GM12878 (cell line): Measurements from ENCODE around the gene IRF8. TPM values are rescaled to one million over a fixed set of nuclear protein-coding genes. Genes with fewer than 3 reads are reported as not detected.

ENCODE experiments used
- ATAC-seq: fragments of 200-7000 bp; cut with Tn5 transposase; 3 replicates; pipeline ENCODE4 v1.9.1; 2020; ENCODE audit warnings: mild to moderate bottlenecking, moderate library complexity
- BruUV-seq: library from RNA; stranded (reverse); fragments of 400-500 nt; replicated peaks from 2 replicates; lab custom pipeline; 2021; lab: Mats Ljungman, UMichigan
- CTCF ChIA-PET: fragments of 300-600 bp; sonication (Branson Sonifier 250); formaldehyde crosslinking; extraction: SDS; loops from one replicate; lab custom pipeline; 2021; ENCODE audit warnings: inconsistent platforms; lab: Yijun Ruan, JAX
- POLR2A ChIA-PET: fragments of 350-600 bp; formaldehyde crosslinking; extraction: SDS; loops from one replicate; lab custom pipeline; 2021; ENCODE audit warnings: inconsistent platforms; lab: Charles Lee
- RAD21 ChIA-PET: fragments of 300-600 bp; sonication (Branson Sonifier 250); formaldehyde crosslinking; loops from one replicate; lab custom pipeline; 2023; ENCODE audit warnings: antibody characterized with exemption; ENCODE audit not compliant: unreplicated experiment; lab: Charles Lee
- SMC1A ChIA-PET: fragments of 300-600 bp; sonication (Branson Sonifier 250); formaldehyde crosslinking; loops from one replicate; lab custom pipeline; 2023; ENCODE audit not compliant: unreplicated experiment, uncharacterized antibody; lab: Charles Lee
- DNase-seq: peaks from one replicate; pipeline ENCODE4 v3.0.0-alpha.2; 2011; ENCODE audit warnings: low read depth, low spot score
- FAIRE-seq: peaks from 3 replicates; lab custom pipeline; 2011; peaks lifted over from hg19 to GRCh38; lab: Jason Lieb, UNC
- H2AFZ ChIP-seq: 2 replicates; pipeline ENCODE4 v1.6.0; 2011; ENCODE audit warnings: low read depth, low read length, control low read depth; ENCODE audit not compliant: control insufficient read depth
- H3K27ac ChIP-seq: 2 replicates; pipeline ENCODE4 v1.5.1; 2011; ENCODE audit warnings: control low read depth; ENCODE audit not compliant: control insufficient read depth, insufficient read depth
- H3K27me3 ChIP-seq, 2 experiments: replicated peaks in 1 of 2; 2 replicates each; pipeline versions ENCODE4 v1.6.0 to v1.6.1; 2011; ENCODE audit warnings: low read length in 1 of 2; ENCODE audit not compliant: control insufficient read depth in 2 of 2, insufficient read depth in 2 of 2
- H3K36me3 ChIP-seq, 2 experiments: 2 replicates each; pipeline ENCODE4 v1.5.1; 2011; ENCODE audit warnings: low read length in 1 of 2; ENCODE audit not compliant: control insufficient read depth in 2 of 2, insufficient read depth in 2 of 2
- H3K4me1 ChIP-seq: 2 replicates; pipeline ENCODE4 v1.6.1; 2011; ENCODE audit warnings: mild to moderate bottlenecking, low read length, moderate library complexity, mixed read lengths; ENCODE audit not compliant: control insufficient read depth, insufficient read depth
- H3K4me2 ChIP-seq: 2 replicates; pipeline ENCODE4 v1.6.0; 2011; ENCODE audit warnings: control low read depth; ENCODE audit not compliant: control insufficient read depth, insufficient read depth
- H3K4me3 ChIP-seq: fragments of 200-600 bp; sonication (generic); 2 replicates; pipeline ENCODE4 v1.5.1; 2016
- H3K79me2 ChIP-seq: 2 replicates; pipeline ENCODE4 v1.6.0; 2011; ENCODE audit warnings: low read length; ENCODE audit not compliant: control insufficient read depth, insufficient read depth
- H3K9ac ChIP-seq: 2 replicates; pipeline ENCODE4 v1.8.0; 2011; ENCODE audit warnings: low read length, control low read depth, mixed read lengths; ENCODE audit not compliant: control insufficient read depth, insufficient read depth
- H3K9me3 ChIP-seq: replicated peaks from 3 replicates; pipeline ENCODE4 v1.5.1; 2011; ENCODE audit warnings: mild to moderate bottlenecking, low read length; ENCODE audit not compliant: control insufficient read depth, insufficient read depth
- H4K20me1 ChIP-seq: 2 replicates; pipeline ENCODE4 v1.6.0; 2011; ENCODE audit not compliant: control insufficient read depth, insufficient read depth
- BCL3 ChIP-seq: IDR thresholded peaks from 2 replicates; pipeline ENCODE4 v1.6.1; 2011; ENCODE audit warnings: borderline replicate concordance, low read depth, mild to moderate bottlenecking, moderate library complexity, low read length; ENCODE audit not compliant: insufficient read depth, poor library complexity, severe bottlenecking
- BHLHE40 ChIP-seq, 2 experiments: fragments of 450-650 bp in 1 of 2; IDR thresholded peaks; 2 replicates each; pipeline ENCODE4 v1.6.1; 2011 to 2017; ENCODE audit warnings: low read depth in 2 of 2, borderline replicate concordance in 1 of 2, improper control_type of control experiment in 1 of 2, low read length in 1 of 2, mild to moderate bottlenecking in 1 of 2
- CREB1 ChIP-seq: IDR thresholded peaks from 2 replicates; pipeline ENCODE4 v1.6.1; 2012; ENCODE audit warnings: low read depth, mild to moderate bottlenecking, inconsistent platforms
- DPF2 ChIP-seq: fragments of 450-650 bp; IDR thresholded peaks from 2 replicates; pipeline ENCODE4 v1.6.1; 2017; ENCODE audit warnings: mild to moderate bottlenecking
- EED ChIP-seq: sonication (generic); IDR thresholded peaks from 2 replicates; pipeline ENCODE4 v1.6.1; 2016; ENCODE audit warnings: antibody characterized with exemption, low read depth
- MYB ChIP-seq: fragments of 150-350 bp; IDR thresholded peaks from 2 replicates; pipeline ENCODE4 v1.6.1; 2014; ENCODE audit warnings: mild to moderate bottlenecking, low read depth, low read length, borderline replicate concordance
- NBN ChIP-seq: fragments of 450-650 bp; IDR thresholded peaks from 2 replicates; pipeline ENCODE4 v1.6.1; 2016
- NFXL1 ChIP-seq: fragments of 450-650 bp; IDR thresholded peaks from 2 replicates; pipeline ENCODE4 v1.6.1; 2017; ENCODE audit warnings: antibody characterized with exemption, mild to moderate bottlenecking, borderline replicate concordance
- NRF1 ChIP-seq: conservative IDR thresholded peaks from 2 replicates; pipeline ENCODE4 v1.6.1; 2011; ENCODE audit warnings: mild to moderate bottlenecking, low read depth, low read length, improper control_type of control experiment
- POLR2AphosphoS5 ChIP-seq: IDR thresholded peaks from 2 replicates; pipeline ENCODE4 v1.6.1; 2011; ENCODE audit warnings: mild to moderate bottlenecking, low read length, inconsistent platforms
- POU2F2 ChIP-seq: IDR thresholded peaks from 3 replicates; pipeline ENCODE4 v1.6.1; 2011; ENCODE audit warnings: low read depth, mild to moderate bottlenecking, low read length, borderline replicate concordance
- REST ChIP-seq: IDR thresholded peaks from 2 replicates; pipeline ENCODE4 v1.6.1; 2012; ENCODE audit warnings: mild to moderate bottlenecking, low read depth, low read length
- RFX5 ChIP-seq: IDR thresholded peaks from 2 replicates; pipeline ENCODE4 v1.6.1; 2011; ENCODE audit warnings: low read depth, low read length, improper control_type of control experiment
- SMC3 ChIP-seq: IDR thresholded peaks from 2 replicates; pipeline ENCODE4 v1.6.1; 2011; ENCODE audit warnings: low read length, improper control_type of control experiment, borderline replicate concordance
- TARDBP ChIP-seq: IDR thresholded peaks from 2 replicates; pipeline ENCODE4 v1.6.1; 2016; ENCODE audit warnings: borderline replicate concordance
- TCF3 ChIP-seq: IDR thresholded peaks from 2 replicates; pipeline ENCODE4 v1.6.1; 2012; ENCODE audit warnings: low read depth, mild to moderate bottlenecking, low read length, borderline replicate concordance; ENCODE audit not compliant: insufficient read depth
- ZBED1 ChIP-seq: IDR thresholded peaks from 2 replicates; pipeline ENCODE4 v1.6.1; 2016; ENCODE audit warnings: borderline replicate concordance
- WGBS: methylation state at CpG from one replicate; pipeline ENCODE4 v1.1.6; 2016; ENCODE audit warnings: low lambda C conversion rate; ENCODE audit not compliant: insufficient replicate concordance, insufficient coverage; ENCODE audit errors: missing lambda C conversion rate; 5-methylcytosine and 5-hydroxymethylcytosine counted together
- in situ Hi-C: fragments of 300-500 bp; cut with MboI; formaldehyde crosslinking; loops from 9 replicates; pipeline ENCODE4 v1.14.3; 2018; ENCODE audit warnings: mixed read lengths
- intact Hi-C: fragments of 100-400 bp; cut with micrococcal nuclease; formaldehyde crosslinking; loops from one replicate; pipeline ENCODE4 v1.14.2; 2022; ENCODE audit not compliant: unreplicated experiment
- polyA plus RNA-seq, 11 experiments: library from polyadenylated mRNA; depleted of rRNA in 4 of 11; unstranded in 6 of 11; stranded (reverse) in 5 of 11; fragments of >200 nt; fragmentation: Nextera tagmentation in 4 of 11; fragmentation: Illumina TruSeq in 1 of 11; extraction: Ambion mirVana in 4 of 11; extraction: Trizol in 1 of 11; gene quantifications; 1 replicate in 1 of 11; 2 replicates in 10 of 11; pipeline versions ENCODE4 v1.2.1 to v1.2.3, GENCODE V29; 2011 to 2016; ENCODE audit warnings: inconsistent platforms in 2 of 11, missing spikeins in 2 of 11, low read depth in 1 of 11
- total RNA-seq, 4 experiments: library from RNA; depleted of rRNA in 3 of 4; stranded (reverse); fragments of >200 nt in 3 of 4; fragmentation: Illumina TruSeq in 1 of 4; extraction: Trizol in 1 of 4; gene quantifications; 2 replicates each; pipeline versions ENCODE4 v1.2.1 to v1.2.3, GENCODE V29; 2013 to 2021
- TF ChIP-seq, protein P1 (sequence below): IDR thresholded peaks from 2 replicates; pipeline ENCODE4 v1.6.1; 2012; ENCODE audit warnings: low read depth, low read length, improper control_type of control experiment

The IRF8 gene
- total and polyA plus RNA-seq, 10 of the 15 experiments (the other 5 are each of a cell fraction or from before 2014, with no cell fraction given) = 17.1 to 237 (median 172) TPM

DNA sequence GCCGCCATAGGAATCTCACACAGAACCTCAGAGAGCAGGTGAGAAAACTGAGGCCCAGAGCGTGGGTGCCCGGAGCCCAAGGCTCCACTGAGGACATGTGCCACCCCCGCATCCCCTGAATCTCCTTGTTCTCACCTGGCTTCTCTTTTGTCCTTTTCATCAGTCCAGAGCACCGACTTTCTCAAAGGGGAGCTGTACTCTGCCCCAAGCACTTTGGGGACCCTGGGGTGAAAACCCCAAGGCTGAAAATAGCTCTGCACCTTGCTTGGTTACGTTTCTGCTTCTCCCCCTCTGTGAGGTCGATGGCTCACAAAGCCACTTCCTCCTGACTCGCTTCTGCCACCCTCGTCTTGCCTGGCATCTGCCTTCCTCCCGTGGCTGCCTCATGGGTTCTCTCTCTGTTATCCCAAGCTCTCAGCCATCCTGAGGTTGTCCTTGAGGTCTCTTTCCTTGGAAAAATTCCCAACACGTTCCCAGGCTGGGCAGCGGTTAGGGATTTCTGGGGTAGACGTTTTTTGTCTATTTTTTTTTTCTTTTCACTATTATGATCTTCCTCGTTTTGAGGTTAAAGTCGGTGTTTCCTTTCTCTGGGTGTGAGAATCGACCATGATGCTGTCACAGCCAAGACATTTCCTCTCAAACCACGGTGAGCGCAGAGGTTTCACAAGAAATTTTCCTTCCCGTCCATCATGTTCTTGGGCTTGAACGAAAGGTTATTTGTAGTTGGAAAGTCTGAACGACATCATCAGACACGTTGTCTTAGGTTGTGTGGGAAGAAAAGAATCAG, 37.2 kb downstream of the IRF8 start:
- SMC1A ChIA-PET = interaction anchor here (0.7 to 4.6 kb wide), 14 partner anchors 10 to 117 kb away, joined by 3 to 45 read pairs (median 4); partner anchors contain the start of gene IRF8
- ATAC-seq (peak; percentile 93), DNase-seq (peak; percentile 89), FAIRE-seq (peak; percentile 96)
- peak overlapping the region; percentile 97 for H3K27ac ChIP-seq
- RAD21 ChIA-PET = interaction anchor here (0.6 to 3.0 kb wide), 14 partner anchors 10 to 115 kb away, joined by 3 to 45 read pairs (median 5); partner anchors contain the start of gene IRF8
- intact Hi-C loops (loop anchor here (1.0 to 2.0 kb wide), 3 partner anchors 11 to 75 kb away; no protein-coding TSS in a partner anchor), in situ Hi-C loops (no loop called here)
- POLR2A ChIA-PET = interaction anchor here (0.9 to 2.5 kb wide), 10 partner anchors 8 to 74 kb away, joined by 3 to 15 read pairs (median 4); partner anchors contain the start of gene IRF8
- CTCF ChIA-PET = interaction anchor here (1.0 to 4.0 kb wide), 10 partner anchors 19 to 115 kb away, joined by 3 to 20 read pairs (median 4); no protein-coding TSS in a partner anchor
- no peaks in the 10 kb centered on the region for H3K9me3 ChIP-seq
- no TSS peak for BruUV-seq
- H3K4me1 ChIP-seq = peaks cover 54% of the 10 kb centered on the region
- H3K27me3 ChIP-seq = no peaks in the 10 kb centered on the region
- peak overlapping the region; percentile 36; the same call in 1 of the 2 replicates for H3K4me3 ChIP-seq
- H2AFZ ChIP-seq = peak overlapping the region; percentile 79
- WGBS = under 1% methylated on average over 22 of the region's 22 CpGs
- H3K4me2 ChIP-seq = peak overlapping the region; percentile 92
- no peaks in the 10 kb centered on the region for H3K36me3 ChIP-seq
- H3K79me2 ChIP-seq = no peaks in the 10 kb centered on the region; the same call in 1 of the 2 replicates
- H3K9ac ChIP-seq = peak overlapping the region; percentile 73
- no peaks in the 10 kb centered on the region for H4K20me1 ChIP-seq
- peak; percentile 52; the same call in 1 of the 2 replicates for TF ChIP-seq CREB1
- no peak for TF ChIP-seq NRF1
- no peak for TF ChIP-seq NFXL1
- TF ChIP-seq REST = no peak
- peak; percentile 86 for TF ChIP-seq BCL3
- peak; percentile 98 for TF ChIP-seq NBN
- TF ChIP-seq, protein P1, sequence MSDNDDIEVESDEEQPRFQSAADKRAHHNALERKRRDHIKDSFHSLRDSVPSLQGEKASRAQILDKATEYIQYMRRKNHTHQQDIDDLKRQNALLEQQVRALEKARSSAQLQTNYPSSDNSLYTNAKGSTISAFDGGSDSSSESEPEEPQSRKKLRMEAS = peak; percentile 49
- TF ChIP-seq POLR2AphosphoS5 = peak; percentile 35; the same call in 1 of the 2 replicates
- TF ChIP-seq EED = peak; percentile 93
- TF ChIP-seq SMC3 = peak; percentile 20; the same call in 1 of the 2 replicates
- TF ChIP-seq BHLHE40 (IDR thresholded peaks at IDR 0.05; ENCODE audit: borderline replicate concordance in 1 of 2, low read depth in 2 of 2, low read length in 1 of 2) = peak in 1 of 2 experiments; percentile 75; a peak in 2 of 4 replicates
- peak; percentile 84; the same call in 1 of the 2 replicates for TF ChIP-seq ZBED1
- TF ChIP-seq RFX5 = 0 out of 2 replicates have a peak, but pooled peaks have one; percentile 42
- peak; percentile 38; the same call in 2 of the 3 replicates for TF ChIP-seq POU2F2
- peak; percentile 90 for TF ChIP-seq DPF2
- no peak for TF ChIP-seq TARDBP
- no peak for TF ChIP-seq MYB
- peak; percentile 49; the same call in 1 of the 2 replicates for TF ChIP-seq TCF3
